ENCODE measurements around the gene PPFIA2. TPM values are rescaled to one million over a fixed set of nuclear protein-coding genes. Genes with fewer than 3 reads are reported as not detected.

Gene PPFIA2
- total RNA-seq, 2 experiments from 2014 or later = not detected

GRCh38 chr12:81543621-81544139 is 215.5 kb downstream of the PPFIA2 start:
- no peak overlapping the region for H3K4me3 ChIP-seq (ENCODE audit: low read length)
- H3K27me3 ChIP-seq (ENCODE audit: control insufficient read depth in 1 of 2, insufficient read depth in 2 of 2, low read length in 2 of 2) = no peaks in the 10 kb centered on the region
- Mint-ChIP-seq H3K27ac (no peak overlapping the region), H3K36me3 (ENCODE audit: low read depth) (no peaks in the 10 kb centered on the region), H3K9me3 (no peaks in the 10 kb centered on the region), H3K4me3 (no peak overlapping the region), H3K27me3 (no peaks in the 10 kb centered on the region), H3K4me1 (ENCODE audit: low read depth) (no peaks in the 10 kb centered on the region)
- no peaks in the 10 kb centered on the region for H3K4me1 ChIP-seq (ENCODE audit: insufficient read depth, low read length)
- DNase-seq (no peak), ATAC-seq (ENCODE audit: poor library complexity) (no peak)
- POLR2A ChIA-PET = no interaction called here
- H3K27ac ChIP-seq (ENCODE audit: low read depth in 1 of 2, low read length in 2 of 2) = no peak overlapping the region
- TF ChIP-seq CTCF (IDR thresholded peaks at IDR 0.05) = no peak
- intact Hi-C loops (cut with DNase I, micrococcal nuclease) = no loop called here
- no peaks in the 10 kb centered on the region for H3K9me3 ChIP-seq (ENCODE audit: control insufficient read depth in 1 of 2, insufficient read depth in 1 of 2, low read length in 2 of 2)
- no peaks in the 10 kb centered on the region for H3K36me3 ChIP-seq (ENCODE audit: insufficient read depth, low read length)
- CTCF ChIA-PET = no interaction called here

- no peak overlapping the region for H3K4me3 Mint-ChIP-seq
- Histone ChIP-seq H3K27me3 (ENCODE audit: control insufficient read depth in 1 of 2, insufficient read depth in 2 of 2, low read length in 2 of 2) (no peaks in the 10 kb centered on the region), H3K4me1 (ENCODE audit: insufficient read depth, low read length) (no peaks in the 10 kb centered on the region), H3K36me3 (ENCODE audit: insufficient read depth, low read length) (no peaks in the 10 kb centered on the region), H3K9me3 (ENCODE audit: control insufficient read depth in 1 of 2, insufficient read depth in 1 of 2, low read length in 2 of 2) (no peaks in the 10 kb centered on the region), H3K4me3 (ENCODE audit: low read length) (no peak overlapping the region), H3K27ac (ENCODE audit: low read depth in 1 of 2, low read length in 2 of 2) (no peak overlapping the region)
- H3K27ac Mint-ChIP-seq = no peak overlapping the region
- no peaks in the 10 kb centered on the region for H3K27me3 Mint-ChIP-seq
- ChIA-PET CTCF (no interaction called here), POLR2A (no interaction called here)
- TF ChIP-seq CTCF (IDR thresholded peaks at IDR 0.05) = no peak
- no peaks in the 10 kb centered on the region for H3K9me3 Mint-ChIP-seq
- ATAC-seq (ENCODE audit: poor library complexity) (no peak), DNase-seq (no peak)
- H3K36me3 Mint-ChIP-seq (ENCODE audit: low read depth) = no peaks in the 10 kb centered on the region
- intact Hi-C loops (cut with DNase I, micrococcal nuclease) = no loop called here
- no peaks in the 10 kb centered on the region for H3K4me1 Mint-ChIP-seq (ENCODE audit: low read depth)
Measured at GRCh38 chr12:81542065-81543010, 216.8 kb downstream of the PPFIA2 start.

DNA sequence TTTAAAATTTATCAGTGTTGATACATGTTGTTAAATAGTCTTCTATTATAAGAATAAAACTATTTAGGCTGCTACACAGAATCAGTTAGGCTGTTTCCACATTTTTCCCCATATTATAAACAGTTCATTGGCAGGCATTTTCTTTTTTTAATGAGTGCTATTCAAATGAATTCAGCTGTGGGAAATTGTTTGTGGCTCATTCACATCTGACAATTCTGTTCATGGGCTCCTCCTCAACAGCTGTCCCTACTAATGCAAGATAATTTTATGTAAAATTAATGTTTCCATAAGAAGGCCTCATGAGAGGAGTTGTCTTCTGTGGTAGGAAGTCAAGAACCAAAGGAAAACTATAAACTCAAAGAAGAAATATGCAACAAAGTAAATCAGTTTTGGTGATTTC is 218.0 kb downstream of the PPFIA2 start:
- intact Hi-C loops (cut with DNase I, micrococcal nuclease) = no loop called here
- Mint-ChIP-seq H3K9me3 (no peaks in the 10 kb centered on the region), H3K27ac (no peak overlapping the region), H3K4me1 (ENCODE audit: low read depth) (no peaks in the 10 kb centered on the region), H3K4me3 (no peak overlapping the region), H3K27me3 (no peaks in the 10 kb centered on the region), H3K36me3 (ENCODE audit: low read depth) (no peaks in the 10 kb centered on the region)
- Histone ChIP-seq H3K4me1 (ENCODE audit: insufficient read depth, low read length) (no peaks in the 10 kb centered on the region), H3K27ac (ENCODE audit: low read depth in 1 of 2, low read length in 2 of 2) (no peak overlapping the region), H3K27me3 (ENCODE audit: control insufficient read depth in 1 of 2, insufficient read depth in 2 of 2, low read length in 2 of 2) (no peaks in the 10 kb centered on the region), H3K9me3 (ENCODE audit: control insufficient read depth in 1 of 2, insufficient read depth in 1 of 2, low read length in 2 of 2) (no peaks in the 10 kb centered on the region), H3K4me3 (ENCODE audit: low read length) (no peak overlapping the region), H3K36me3 (ENCODE audit: insufficient read depth, low read length) (no peaks in the 10 kb centered on the region)
- DNase-seq (no peak), ATAC-seq (ENCODE audit: poor library complexity) (no peak)
- CTCF ChIA-PET = no interaction called here
- POLR2A ChIA-PET = no interaction called here
- TF ChIP-seq CTCF (IDR thresholded peaks at IDR 0.05) = no peak
